Prostate gland (tissue), 2 donors: ENCODE measurements around the gene FAM120AOS.

Experiments used
- POLR2A ChIP-seq: fragments of 450-650 bp; IDR thresholded peaks from one replicate; pipeline ENCODE4 v1.6.1; 2016; ENCODE audit warnings: antibody characterized with exemption, mild to moderate bottlenecking
- POLR2AphosphoS5 ChIP-seq: sonication (generic); formaldehyde crosslinking; IDR thresholded peaks from one replicate; pipeline ENCODE4 v1.6.1; 2017; ENCODE audit warnings: antibody characterized with exemption
- TF ChIP-seq, protein P1 (sequence below), 4 experiments: fragments of 200-600 bp in 2 of 4; fragments of 450-650 bp in 2 of 4; sonication (generic) in 2 of 4; IDR thresholded peaks; 1 replicate in 3 of 4; 2 replicates in 1 of 4; pipeline ENCODE4 v1.5.1; 2016 to 2019; ENCODE audit warnings: antibody characterized with exemption in 4 of 4, mild to moderate bottlenecking in 2 of 4, moderate library complexity in 2 of 4

DNA sequence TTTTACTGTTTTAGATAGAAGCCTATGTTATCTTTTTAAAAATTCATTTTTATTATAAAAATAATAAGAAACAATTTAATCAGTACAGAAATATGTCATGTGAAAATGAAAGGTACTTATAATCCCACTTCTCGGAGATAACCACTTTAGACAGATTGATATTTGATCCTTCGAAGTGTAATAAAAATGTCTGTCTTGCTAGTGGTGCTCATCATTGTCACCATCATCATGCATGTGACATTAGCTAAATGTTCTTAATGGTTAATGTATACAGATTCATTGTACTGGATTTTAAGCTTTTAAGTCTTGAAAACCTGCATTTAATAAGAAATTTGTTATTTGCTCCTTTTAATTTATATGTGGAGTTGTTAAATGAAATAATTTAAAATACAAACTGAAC is 30.1 kb upstream of the FAM120AOS start:
- TF ChIP-seq, protein P1, sequence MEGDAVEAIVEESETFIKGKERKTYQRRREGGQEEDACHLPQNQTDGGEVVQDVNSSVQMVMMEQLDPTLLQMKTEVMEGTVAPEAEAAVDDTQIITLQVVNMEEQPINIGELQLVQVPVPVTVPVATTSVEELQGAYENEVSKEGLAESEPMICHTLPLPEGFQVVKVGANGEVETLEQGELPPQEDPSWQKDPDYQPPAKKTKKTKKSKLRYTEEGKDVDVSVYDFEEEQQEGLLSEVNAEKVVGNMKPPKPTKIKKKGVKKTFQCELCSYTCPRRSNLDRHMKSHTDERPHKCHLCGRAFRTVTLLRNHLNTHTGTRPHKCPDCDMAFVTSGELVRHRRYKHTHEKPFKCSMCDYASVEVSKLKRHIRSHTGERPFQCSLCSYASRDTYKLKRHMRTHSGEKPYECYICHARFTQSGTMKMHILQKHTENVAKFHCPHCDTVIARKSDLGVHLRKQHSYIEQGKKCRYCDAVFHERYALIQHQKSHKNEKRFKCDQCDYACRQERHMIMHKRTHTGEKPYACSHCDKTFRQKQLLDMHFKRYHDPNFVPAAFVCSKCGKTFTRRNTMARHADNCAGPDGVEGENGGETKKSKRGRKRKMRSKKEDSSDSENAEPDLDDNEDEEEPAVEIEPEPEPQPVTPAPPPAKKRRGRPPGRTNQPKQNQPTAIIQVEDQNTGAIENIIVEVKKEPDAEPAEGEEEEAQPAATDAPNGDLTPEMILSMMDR (IDR thresholded peaks at IDR 0.05): no peak
- no peak for TF ChIP-seq POLR2AphosphoS5
- TF ChIP-seq POLR2A: no peak
